GM19452 (cell line): ENCODE results near the gene LIPA.
"Not testable (repeated sequence)": the region's sequence is repeated elsewhere in the genome, so short reads cannot be mapped to it uniquely, and the experiment has no call there.

ENCODE experiments used
- ATAC-seq: cut with Tn5 transposase; IDR thresholded peaks from one replicate; pipeline ENCODE4 v1.9.1; 2021; ENCODE audit not compliant: unreplicated experiment

The LIPA gene

DNA sequence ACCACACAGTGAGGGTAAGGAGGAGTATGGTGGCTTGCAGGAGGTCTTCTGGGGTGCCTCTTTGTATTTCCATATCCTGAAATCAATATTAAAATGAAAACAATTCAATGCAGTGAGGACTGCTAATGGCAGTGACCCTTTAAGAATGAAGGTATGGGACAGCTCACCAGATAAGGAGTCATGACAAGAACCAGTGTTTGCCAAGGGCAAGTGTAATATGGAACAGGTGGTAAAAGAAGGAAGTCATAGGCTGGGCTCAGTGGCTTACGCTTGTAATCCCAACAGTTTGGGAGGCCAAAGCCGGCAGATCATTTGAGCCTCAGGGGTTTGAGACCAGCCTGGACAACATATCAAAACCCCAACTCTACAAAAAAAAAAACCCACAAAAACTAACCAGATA, 20.0 kb upstream of the LIPA start:
- no peak for ATAC-seq

DNA sequence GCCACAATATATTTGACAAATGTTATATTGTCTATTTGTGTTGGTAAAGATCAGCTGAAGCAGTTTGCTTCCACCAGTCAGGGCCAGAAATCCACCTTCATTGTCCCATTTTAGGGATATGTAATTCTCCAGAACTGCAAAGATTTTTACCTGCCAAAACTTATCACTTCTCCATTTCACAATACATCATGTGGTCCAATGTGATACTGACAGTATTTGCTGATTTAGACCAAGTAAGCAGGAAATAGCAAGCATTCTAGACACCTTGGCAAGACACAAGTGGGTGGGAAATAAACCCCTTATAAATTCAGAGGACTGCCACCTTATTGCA, 18.5 kb upstream of the LIPA start:
- no peak for ATAC-seq

DNA sequence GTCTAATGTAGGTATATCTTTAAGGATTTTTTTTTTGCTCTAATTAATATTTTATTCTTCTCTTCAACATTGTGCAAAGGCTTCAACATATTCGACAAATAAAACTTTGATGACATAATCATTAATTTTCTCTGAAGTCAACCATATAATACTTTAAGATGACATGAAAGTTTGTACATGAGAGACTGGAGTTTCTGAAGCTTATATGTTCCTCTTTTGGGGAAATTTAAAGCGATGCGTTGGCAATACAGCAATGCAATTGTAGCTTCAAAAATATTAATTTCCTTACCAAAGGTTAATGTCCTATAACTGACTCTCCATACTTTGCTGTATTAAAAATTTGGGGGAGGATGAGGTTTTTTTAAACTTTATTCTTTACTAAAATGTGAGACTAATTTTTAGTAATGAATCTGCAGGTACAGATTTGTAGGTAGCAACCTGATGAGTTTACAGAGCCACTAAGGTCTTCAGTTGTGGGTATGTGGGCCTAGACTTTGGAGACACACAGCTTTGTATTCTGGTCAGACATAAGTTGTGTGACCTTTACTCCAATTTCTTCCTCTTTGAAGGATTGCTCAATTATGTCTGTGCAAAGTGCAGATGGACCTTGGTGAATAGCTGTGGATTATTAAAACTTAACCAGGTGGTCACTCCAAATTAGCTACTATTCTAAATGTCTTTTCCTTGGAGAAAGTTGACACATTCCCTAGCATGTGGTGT, 18.0 kb upstream of the LIPA start:
- ATAC-seq = no peak

DNA sequence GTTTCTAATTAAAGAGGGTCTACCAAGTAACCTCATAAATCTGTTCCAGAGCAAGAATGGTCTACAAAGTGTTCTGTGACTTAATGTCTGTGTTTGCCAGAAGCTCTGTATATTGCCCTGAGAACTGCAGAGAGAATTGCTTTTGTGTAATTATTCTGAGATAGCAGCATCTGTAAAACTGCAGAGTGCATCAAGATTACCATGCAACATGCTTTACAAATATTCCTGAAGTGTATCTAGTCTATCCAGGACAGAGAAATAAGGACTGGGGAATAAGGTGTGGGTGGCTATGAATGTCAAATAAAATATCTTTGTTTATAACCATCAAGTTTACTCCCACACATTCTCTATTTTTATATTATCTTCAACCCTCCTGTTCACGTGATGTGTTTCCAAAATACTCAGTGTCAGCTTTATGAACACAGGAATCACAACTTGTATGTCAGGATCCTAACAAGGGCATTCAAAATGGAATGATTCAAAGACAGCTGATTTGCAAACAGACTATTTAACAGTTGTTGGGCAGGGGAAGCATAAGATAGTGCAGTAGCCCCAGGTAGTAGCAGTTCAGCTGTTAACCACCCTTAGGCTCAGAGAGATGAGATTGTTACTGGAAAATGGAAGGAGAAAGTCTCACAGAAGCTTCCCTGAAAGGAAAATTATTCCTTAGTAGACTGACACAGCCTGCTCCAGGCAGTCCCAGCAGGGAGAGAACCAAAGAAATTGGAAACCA, 15.3 kb upstream of the LIPA start:
- ATAC-seq = no peak

DNA sequence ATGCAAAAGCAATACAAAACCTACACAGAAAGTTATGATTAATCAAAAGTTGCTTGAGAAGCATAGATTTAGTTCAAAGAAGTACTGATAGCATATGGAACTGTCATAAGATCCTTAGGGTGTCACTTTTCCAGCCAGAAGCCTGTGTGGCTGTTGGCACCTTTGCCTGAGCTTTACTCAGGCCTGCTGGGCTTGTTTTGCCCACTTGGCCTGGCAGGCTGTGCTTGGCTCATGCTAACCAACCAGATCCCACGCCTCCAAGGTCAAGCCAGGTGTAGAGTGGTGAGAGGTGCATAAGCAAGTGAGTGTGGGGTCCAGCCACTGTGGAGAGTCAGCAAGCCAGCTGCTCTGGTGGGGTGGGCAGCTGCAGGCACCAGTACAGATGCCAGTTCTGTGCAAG, 12.0 kb upstream of the LIPA start:
- ATAC-seq = no peak

DNA sequence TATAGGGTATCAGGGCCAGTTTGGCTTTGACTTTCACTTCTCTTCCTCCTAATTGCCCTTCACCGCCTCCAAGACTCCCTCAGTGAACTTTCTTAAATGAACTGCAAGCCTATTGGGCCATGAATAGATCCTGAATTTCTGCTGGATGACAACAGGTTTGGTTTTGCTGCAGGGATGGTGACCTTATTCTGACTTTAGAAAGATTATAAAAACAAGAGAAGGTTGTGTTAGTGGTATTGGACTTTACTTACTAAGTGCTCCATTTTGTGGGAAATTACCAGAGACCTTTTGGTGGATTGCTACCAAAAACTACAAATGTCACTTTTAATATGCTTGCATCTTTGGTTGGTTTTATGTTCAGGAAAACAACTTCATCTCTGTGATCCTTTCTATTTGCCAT, 11.5 kb upstream of the LIPA start:
- no peak for ATAC-seq

DNA sequence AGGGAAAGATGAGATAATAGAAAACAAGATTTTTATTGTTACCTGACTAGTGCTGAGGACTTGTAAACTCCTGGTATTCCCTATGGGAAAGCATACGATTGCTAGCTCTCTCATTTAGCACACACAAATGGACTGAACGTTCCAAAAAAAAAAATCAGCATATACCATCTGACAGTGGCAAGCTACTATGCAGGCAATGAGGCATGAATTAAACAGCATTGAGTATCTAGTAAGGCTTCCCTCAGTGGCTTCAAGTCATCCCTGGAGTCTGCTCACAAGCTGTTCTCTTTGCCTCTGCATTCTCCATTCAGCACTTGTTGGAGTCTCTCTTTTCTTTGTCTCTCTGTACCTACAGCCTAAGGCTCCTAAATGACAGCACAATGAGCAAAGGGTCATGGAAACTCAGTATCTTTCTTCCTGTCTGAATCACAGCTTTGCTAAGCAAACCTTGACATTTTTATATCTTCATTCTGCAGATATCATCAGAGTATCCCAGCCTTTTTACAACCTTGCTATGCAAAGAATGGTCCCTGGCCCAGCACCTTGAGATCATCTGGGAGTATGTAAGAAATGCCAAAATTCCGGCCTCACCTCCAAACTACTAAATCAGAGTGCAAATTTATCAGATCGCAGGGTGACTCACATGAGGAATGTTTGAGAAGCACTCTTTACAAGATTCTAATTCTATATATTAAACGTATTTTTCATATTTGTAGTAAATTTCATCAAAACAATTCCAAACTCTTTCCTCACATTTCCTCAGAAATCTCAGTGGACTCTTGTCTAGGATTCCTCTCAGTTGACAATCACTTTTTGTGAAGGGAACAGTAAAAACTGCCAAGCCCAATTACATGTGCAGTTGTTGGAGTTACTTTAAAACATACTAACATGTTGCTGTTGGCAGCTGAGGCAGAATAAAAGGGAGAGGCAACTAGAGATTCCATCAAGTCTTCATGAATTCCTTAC, 10.8 kb upstream of the LIPA start:
- no peak for ATAC-seq

DNA sequence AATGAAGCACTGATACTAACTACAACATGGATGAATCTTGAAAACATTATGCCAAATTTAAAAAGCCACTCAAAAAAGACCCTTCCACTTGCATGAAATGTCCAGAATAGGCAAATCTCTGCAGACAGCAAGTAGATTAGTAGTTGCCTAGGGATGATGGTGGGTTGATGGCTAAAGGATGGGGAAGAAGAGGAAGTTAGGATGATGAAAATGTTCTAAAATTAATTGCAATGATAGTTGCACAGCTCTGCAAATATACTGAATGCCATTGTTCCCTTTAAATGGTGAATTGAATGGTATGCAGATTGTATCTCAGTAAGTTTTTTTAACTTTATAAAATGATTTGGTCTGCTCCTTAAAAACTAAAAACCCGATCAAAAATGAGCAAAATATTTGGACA, 7.3 kb upstream of the LIPA start:
- ATAC-seq = no peak

DNA sequence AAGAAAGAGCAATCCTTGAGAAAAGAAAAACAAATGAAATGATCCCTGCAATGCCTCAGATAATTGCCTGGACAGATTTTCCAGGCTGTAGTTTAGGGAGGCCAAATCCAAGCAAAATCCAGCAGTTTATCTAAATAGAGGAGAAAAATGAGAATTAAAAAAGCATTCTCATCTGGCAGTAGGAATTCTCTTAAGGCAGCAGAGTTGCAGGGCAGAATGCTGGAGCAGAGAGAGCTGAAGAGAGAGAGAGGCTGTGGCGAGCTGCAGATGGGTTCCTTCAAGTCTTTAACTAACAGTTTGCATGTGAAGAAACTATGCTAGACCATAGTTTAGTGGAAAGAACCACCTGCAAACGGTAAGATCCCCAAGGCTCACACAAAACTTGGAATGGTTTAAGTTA, 6.0 kb upstream of the LIPA start:
- no peak for ATAC-seq

DNA sequence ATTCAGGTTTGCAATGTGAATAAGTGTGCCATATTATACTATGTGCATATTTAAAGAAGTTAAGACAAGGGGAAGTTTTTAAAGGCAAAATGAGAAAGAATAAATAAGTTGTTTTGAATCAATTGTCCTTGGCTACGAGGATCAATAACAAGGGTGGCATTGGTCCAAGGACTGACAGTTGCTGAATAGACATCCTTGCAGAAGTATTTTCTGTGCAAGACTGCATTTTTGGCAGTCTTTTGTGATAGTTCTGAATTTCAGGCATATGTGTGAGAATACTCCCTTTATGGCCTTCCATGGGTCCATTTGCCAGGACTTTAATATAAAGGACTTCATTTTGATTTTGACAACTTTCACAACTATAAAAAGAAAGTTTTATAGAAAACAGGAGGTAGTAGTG, 5.4 kb upstream of the LIPA start:
- ATAC-seq = no peak

DNA sequence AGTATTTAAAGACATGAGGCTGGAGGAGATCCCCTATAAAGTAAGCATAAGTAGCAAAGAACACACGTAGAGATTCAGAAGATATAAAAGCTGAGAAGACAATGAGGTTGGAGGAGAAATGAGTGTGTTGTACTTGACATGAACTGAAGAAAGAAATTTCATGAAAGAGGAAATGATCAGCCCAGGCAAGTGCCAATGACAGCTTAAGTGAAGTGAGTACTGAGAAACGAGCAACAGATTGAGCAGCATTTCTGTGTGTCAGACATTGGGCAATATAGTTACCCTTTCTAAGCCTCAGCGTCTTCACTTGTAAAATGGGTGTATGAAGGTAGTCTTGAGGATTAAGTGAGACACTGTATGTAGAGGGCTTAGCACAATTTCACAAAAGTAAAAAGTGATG, 4.8 kb upstream of the LIPA start:
- no peak for ATAC-seq

DNA sequence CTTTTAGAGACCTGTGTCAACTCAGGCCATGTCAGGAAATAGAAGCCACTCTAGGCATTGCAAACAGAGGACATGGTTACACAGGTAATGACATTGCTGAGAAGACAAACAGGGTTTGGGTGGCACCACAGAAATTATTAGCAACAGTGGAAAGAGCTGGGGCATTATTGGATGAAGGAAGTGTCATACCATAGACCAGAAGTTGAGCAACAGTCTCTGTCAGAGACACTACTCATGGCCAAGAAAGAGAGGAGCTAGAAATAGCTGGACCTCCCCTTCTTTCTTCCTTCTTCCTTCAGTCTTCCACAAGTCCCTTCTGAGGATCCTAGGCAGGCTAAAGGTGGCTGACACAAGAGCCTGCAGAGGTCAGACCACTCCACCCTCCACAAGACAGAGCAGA, 4.2 kb upstream of the LIPA start:
- ATAC-seq = no peak

DNA sequence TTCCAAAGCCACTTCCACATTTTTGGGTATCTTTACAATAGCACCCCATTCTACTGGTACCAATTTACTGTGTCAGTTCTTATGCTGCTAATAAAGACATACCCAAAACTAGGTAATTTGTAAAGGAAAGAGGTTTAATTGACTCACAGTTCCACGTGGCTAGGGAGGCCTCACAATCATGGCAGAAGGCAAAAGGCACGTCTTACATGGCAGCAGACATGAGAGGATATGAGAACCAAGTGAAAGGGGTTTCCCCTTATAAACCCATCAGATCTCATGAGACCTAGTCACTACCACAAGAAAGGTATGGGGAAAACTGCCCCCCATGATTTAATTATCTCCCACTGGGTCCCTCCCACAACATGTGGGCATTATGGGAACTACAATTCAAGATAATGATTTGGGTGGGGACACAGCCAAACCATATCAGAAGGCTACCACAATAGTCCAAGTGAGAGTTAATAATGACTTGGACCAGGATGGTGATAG, 3.6 kb upstream of the LIPA start:
- not testable (repeated sequence) for ATAC-seq

DNA sequence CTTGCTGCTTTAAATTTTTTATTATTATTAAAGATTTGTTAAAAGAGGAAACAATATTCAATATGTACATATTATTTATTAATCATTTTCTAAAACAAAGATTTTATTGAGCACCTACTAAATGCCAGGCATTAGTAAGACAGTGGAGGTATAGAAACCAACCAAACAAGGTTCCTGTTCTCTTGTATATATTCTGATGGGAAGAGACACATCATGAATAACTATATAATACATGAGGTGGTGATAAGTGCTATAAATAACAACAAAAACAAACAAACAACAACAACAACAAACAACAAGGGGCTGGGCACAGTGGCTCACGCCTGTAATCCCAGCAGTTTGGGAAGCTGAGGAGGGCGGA, 630 bp upstream of the LIPA start:
- ATAC-seq = no peak

DNA sequence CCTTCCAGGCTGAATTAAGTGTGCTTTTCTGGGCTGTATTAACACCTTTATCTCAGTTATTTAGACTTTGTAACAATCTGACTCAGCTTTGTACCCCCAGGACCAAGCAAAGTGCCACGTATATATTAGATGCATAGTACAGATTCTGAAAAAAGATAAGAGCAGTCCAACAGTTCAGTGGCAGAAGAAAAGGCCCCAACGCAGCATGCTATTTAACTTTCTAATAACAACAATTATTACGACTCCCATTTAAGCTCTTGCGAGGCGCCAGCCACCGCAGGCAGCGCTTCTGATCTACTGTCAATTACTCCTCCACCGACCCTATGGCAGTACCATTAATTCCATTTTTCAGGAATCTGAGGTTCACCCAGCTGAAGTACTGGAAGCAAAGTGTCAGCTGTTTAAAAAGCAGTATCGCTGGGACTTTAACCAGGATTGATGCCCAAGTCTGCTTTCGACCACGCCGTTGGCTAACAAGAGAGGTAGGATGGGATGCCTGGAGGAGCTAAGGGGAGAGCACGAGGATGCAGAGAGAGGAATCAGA, 638 bp downstream of the LIPA start:
- no peak for ATAC-seq

DNA sequence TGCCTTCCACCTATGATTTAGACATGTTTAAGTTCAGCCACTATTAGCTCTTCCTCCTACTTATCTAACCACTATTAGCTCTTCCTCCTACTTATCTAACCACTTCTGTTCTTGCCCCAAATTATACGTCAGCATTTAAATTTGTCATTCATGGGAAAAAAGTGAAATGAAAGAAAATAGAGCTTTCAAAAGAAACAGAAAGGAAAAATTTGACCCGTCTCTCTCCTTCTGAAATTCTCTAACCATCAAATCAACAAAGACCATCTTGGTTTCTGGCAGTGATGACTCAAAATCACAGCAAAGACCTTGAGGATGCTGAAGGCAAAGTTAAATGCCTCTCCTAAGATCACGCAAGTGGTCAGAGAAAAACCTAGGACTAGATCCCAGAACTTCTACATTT, 2.6 kb downstream of the LIPA start:
- ATAC-seq = no peak

DNA sequence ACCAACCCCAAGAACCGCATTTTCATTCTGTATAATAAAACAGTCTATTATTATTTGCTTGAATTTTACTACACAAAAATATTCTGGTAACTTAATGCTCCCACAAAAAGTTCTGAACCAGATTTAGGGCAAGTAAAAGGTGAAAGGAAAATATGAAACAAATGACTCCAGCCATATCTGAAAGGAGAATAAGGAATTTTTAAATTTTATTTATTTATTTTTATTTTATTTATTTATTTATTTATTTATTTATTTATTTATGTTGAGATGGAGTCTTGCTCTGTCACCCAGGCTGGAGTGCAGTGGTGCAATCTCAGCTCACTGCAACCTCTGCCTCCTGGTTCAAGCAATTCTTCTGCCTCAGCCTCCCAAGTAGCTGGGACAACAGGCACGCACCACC, 4.0 kb downstream of the LIPA start:
- ATAC-seq = not testable (repeated sequence)

DNA sequence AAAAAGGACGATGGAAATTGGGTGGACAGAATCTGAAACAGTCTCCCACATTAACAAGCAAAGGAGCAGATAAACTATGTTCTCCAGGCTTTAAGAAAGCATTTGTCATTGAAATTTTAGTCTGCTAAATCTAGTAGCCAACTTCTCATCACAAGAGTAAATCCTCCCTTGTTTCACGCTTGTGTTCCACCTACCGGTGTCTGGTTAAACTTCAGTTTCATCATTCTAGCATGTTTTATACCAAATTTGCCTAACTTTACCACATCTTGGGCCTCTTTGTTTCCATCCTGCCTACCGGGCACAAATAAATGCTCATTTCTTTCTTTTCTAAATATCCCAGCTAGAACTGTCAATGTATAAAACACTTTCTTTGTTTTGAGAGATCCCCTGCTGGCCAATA, 5.8 kb downstream of the LIPA start:
- ATAC-seq = peak; percentile 54

DNA sequence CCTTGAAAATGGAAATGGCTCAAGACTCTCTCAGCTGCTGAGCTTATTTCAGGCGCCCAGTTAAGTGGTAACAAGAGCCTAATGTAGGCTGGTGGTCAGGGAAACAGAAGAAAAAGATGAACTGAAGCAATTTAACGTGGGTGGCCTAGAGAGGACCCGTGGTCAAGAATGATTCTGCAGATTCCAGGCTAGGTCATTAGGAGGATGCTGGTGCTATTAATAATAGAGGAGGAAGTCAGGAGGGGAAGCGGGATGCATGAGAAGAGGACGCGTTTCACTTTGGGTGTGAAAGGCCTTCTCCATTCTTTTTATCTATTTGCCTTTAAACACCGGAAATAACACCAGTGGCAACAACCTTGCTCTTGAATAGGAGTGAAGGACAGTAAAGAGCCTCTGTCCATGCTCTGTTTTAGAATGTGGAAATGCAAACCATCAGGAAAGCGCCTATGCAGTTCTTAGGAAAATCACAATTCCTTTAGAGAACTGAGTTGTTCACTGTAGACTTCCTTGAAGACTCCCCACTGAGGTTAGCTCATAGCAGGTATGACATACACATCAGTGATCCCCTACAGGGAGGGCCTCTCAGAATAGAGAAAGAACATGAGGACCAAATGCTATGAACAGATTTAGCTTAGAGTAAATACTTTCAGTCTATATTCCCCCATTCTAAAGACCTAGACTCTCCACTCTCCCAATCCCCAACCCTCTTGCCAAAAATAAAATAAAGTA, 8.6 kb downstream of the LIPA start:
- no peak for ATAC-seq

DNA sequence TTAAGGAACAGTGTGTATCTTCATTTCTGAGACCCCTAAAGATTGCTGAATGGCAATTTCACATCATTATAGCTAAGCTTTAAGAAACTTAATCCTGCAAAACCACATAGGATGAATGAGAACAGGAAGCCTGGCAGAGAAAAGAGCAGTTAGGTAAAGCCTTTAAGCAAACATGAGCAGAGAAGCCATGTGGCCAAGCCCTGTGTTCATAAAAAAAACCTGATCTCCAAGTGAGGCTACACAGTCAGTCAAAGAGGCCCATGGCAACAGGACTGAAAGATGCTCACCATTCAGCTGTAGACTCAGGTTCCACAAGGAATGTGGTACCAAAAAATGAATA, 9.3 kb downstream of the LIPA start:
- ATAC-seq = no peak
